Cardiac fibroblast (primary cell): ENCODE results near the gene CTBS.

Experiments
- DNase-seq, 2 donors: peaks; one replicate each; pipeline versions ENCODE4 v3.0.0 to v3.0.0-alpha.2; 2010; ENCODE audit warnings: low read depth in 2 of 2
- H3K4me3 ChIP-seq, 2 donors: replicated peaks in 1 of 2; 1 replicate in 1 of 2; 2 replicates in 1 of 2; pipeline ENCODE4 v1.5.1; 2011; ENCODE audit warnings: low read depth in 2 of 2, low read length in 2 of 2, mild to moderate bottlenecking in 2 of 2, moderate library complexity in 1 of 2
- CTCF ChIP-seq: IDR thresholded peaks from one replicate; pipeline ENCODE4 v1.5.1; 2011; ENCODE audit warnings: low read depth, mild to moderate bottlenecking, low read length, inconsistent platforms

CTBS gene

GRCh38 chr1:84587099-84587498, 12.9 kb upstream of the CTBS start:
- no peak for DNase-seq
- TF ChIP-seq CTCF: no peak
- no peak overlapping the region for H3K4me3 ChIP-seq

- DNase-seq: no peak
- TF ChIP-seq CTCF: no peak
- no peak overlapping the region for H3K4me3 ChIP-seq
Measured at GRCh38 chr1:84585803-84586202, 11.6 kb upstream of the CTBS start.

- TF ChIP-seq CTCF: no peak
- DNase-seq: no peak
- no peak overlapping the region for H3K4me3 ChIP-seq
Measured at GRCh38 chr1:84584126-84584525, 9.9 kb upstream of the CTBS start.

- H3K4me3 ChIP-seq: no peak overlapping the region
- DNase-seq: peak; percentile 13 to 51
Measured at GRCh38 chr1:84583648-84584047, 9.4 kb upstream of the CTBS start.

GRCh38 chr1:84582802-84583587, 8.8 kb upstream of the CTBS start:
- peak; percentile 44 to 79 for DNase-seq
- no peak for TF ChIP-seq CTCF
- no peak overlapping the region for H3K4me3 ChIP-seq

More at GRCh38 chr1:84583648-84584047, 9.4 kb upstream of the CTBS start:
- no peak for TF ChIP-seq CTCF

GRCh38 chr1:84581648-84582047, 7.4 kb upstream of the CTBS start:
- no peak for DNase-seq
- no peak overlapping the region for H3K4me3 ChIP-seq
- TF ChIP-seq CTCF: no peak

GRCh38 chr1:84574936-84575335, 696 bp upstream of the CTBS start:
- no peak overlapping the region for H3K4me3 ChIP-seq
- TF ChIP-seq CTCF: no peak
- no peak for DNase-seq
